Activated CD8-positive, alpha-beta memory T cell treated with anti-CD3 and anti-CD28 coated beads for 24 hours (primary cell): ENCODE results near the gene KIAA1328.

Experiments
- DNase-seq: peaks from one replicate; pipeline ENCODE4 v3.0.0-alpha.2; 2020

KIAA1328 gene

GRCh38 chr18:36974686-36975085, 145.8 kb downstream of the KIAA1328 start:
- no peak for DNase-seq

GRCh38 chr18:36977121-36977520, 148.2 kb downstream of the KIAA1328 start:
- no peak for DNase-seq

- no peak for DNase-seq
These were observed 164.1 kb downstream of the KIAA1328 start for GRCh38 chr18:36993068-36993467.

- DNase-seq: no peak
These were observed 177.8 kb downstream of the KIAA1328 start for GRCh38 chr18:37006742-37007141.

GRCh38 chr18:37012452-37012851, 183.5 kb downstream of the KIAA1328 start:
- DNase-seq: no peak

GRCh38 chr18:37019157-37019827, 190.4 kb downstream of the KIAA1328 start:
- no peak for DNase-seq

GRCh38 chr18:37033419-37033818, 204.5 kb downstream of the KIAA1328 start:
- no peak for DNase-seq

GRCh38 chr18:37042381-37042780, 213.5 kb downstream of the KIAA1328 start:
- DNase-seq: no peak

GRCh38 chr18:37055137-37055802, 226.3 kb downstream of the KIAA1328 start:
- no peak for DNase-seq

GRCh38 chr18:37064187-37064586, 235.3 kb downstream of the KIAA1328 start:
- no peak for DNase-seq

- no peak for DNase-seq
These were observed 236.3 kb downstream of the KIAA1328 start for GRCh38 chr18:37065254-37065653.

- DNase-seq: no peak
These were observed 256.0 kb downstream of the KIAA1328 start for GRCh38 chr18:37084912-37085311.

GRCh38 chr18:37085362-37085761, 256.4 kb downstream of the KIAA1328 start:
- DNase-seq: no peak

GRCh38 chr18:37107748-37108522, 279.0 kb downstream of the KIAA1328 start:
- DNase-seq: no peak

- DNase-seq: no peak
These were observed 293.9 kb downstream of the KIAA1328 start for GRCh38 chr18:37122877-37123276.

- DNase-seq: no peak
These were observed 295.6 kb downstream of the KIAA1328 start for GRCh38 chr18:37124516-37124915.

- no peak for DNase-seq
These were observed 306.2 kb downstream of the KIAA1328 start for GRCh38 chr18:37135177-37135576.

- DNase-seq: no peak
These were observed 309.5 kb downstream of the KIAA1328 start for GRCh38 chr18:37138456-37138855.

- no peak for DNase-seq
These were observed 310.9 kb downstream of the KIAA1328 start for GRCh38 chr18:37139876-37140275.

- no peak for DNase-seq
These were observed 316.0 kb downstream of the KIAA1328 start for GRCh38 chr18:37144921-37145320.

GRCh38 chr18:37156330-37156942, 327.5 kb downstream of the KIAA1328 start:
- no peak for DNase-seq

- DNase-seq: no peak
These were observed 331.3 kb downstream of the KIAA1328 start for GRCh38 chr18:37160038-37160820.

- no peak for DNase-seq
These were observed 332.6 kb downstream of the KIAA1328 start for GRCh38 chr18:37161491-37161890.
